ENCODE results near the gene ZIC5.
"Not testable (repeated sequence)": the region's sequence is repeated elsewhere in the genome, so short reads cannot be mapped to it uniquely, and the experiment has no call there.

ZIC5 gene

DNA sequence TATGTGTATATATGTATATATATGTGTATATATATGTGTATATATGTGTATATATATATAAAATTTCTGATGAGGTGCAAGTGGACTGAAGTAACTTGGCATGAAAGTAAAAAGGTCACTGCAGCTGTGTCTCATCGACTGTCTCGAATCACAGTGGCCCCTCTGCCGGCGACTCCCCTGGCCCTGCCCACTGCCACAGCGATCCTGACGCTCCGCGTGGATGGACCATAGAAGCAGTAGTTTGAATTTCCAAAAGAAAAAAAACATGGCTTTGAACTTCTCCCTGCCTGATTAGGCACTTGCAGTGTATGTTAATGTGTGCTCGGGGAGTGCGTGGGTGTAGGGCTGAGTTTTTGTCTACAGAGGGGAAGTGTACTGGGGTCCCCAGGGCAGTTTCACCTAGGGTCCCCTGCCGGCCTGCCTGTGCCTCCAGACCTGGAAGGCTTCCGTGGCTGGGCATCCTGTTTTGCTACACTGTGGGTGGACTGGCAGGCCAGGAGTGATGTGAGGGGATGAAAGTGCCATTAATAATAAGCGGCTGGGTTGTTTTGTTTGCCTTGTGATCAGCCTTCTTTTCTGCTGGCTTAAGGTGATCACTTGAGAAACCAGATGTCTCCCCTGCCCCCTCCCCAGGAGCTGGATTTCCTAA lies 10.8 kb downstream of the ZIC5 start:
- no peak for DNase-seq (ENCODE audit: low read depth in 3 of 3, low spot score in 1 of 3)

DNA sequence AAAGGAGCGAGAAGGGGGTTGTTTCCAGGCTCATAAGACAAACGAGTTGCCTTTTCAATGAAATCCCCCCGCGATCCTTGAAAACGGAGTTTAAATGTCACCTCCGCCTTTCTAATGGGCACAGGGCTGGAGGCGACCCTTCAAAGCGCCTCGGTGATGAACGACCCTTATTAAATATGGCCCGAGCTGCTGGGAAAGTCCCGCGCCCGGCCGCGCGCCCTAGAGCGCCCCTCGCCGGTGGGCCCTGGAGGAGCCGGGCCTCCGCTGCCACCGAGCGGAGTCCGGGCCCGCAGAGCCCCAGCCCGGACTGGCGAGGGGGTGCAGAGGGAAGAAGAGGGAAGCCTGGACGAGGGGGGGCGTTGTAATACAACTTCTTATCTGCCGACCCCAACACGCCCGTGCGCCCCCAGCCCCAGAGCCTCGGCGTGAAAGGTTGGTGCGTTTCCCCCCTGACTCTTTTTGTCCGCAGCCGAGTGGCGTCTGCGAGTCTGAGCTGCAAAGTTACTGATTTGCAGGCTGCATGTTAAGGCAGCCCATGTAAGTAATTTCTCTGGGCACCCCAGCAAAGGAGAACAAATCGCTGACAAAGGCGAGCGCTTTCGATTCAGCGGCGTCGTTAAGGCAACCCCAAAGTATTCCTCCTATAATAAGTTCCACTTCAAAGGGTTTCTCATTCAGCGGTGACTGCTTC lies 11.9 kb downstream of the ZIC5 start:
- no peak for DNase-seq (ENCODE audit: low read depth in 3 of 3, low spot score in 1 of 3)

GRCh38 chr13:99959127-99959539 lies 12.4 kb downstream of the ZIC5 start:
- DNase-seq (ENCODE audit: low read depth in 3 of 3, low spot score in 1 of 3) = no peak

- DNase-seq (ENCODE audit: low read depth in 3 of 3, low spot score in 1 of 3) = no peak
Measured at GRCh38 chr13:99958406-99959126, 13.0 kb downstream of the ZIC5 start.

DNA sequence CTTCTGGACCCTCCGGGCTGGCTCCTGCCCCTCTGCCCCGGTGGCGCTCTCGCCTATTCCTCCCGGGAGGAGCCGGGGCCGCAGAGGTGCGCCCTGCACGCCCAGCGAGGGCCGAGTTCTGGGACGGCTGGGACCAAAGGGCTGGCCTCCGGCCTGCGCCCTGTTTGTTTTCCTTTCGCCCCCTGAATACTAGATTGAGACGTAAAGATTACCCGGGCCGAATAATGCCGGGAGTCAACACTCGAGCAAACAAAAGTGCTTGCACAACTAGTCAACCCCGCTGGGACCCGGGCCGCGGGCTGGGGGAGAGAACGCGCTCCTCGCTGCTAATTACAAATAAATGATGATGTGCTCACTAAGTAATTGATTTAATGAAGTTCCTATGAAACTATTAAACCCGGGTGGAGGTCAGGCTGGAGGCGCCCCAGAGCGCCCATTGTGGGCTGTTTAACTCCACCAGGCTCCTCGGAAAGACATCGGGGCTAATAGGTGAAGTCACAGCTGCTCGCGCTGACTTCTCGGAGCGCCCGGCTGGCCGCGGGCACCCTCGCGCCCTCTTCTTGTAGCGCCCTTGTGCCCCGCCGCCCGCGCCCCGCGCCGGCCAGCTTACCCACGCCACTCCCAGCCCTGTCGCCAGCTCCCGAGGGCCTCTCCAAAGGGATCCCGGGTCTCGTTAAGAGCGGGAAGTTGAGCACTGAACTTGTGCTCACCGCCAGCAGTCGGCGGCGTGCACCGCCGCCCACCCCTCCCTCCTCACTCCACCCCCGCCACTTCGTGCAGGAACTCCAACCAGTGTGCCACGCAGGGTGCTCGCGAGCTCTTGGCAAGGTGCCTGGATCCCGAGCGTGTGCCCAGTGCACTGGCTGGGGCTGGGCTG lies 14.9 kb downstream of the ZIC5 start:
- no peak for DNase-seq (ENCODE audit: low read depth in 3 of 3, low spot score in 1 of 3)

- DNase-seq (ENCODE audit: low read depth in 3 of 3, low spot score in 1 of 3) = no peak
Measured at GRCh38 chr13:99955747-99956472, 15.7 kb downstream of the ZIC5 start.

DNA sequence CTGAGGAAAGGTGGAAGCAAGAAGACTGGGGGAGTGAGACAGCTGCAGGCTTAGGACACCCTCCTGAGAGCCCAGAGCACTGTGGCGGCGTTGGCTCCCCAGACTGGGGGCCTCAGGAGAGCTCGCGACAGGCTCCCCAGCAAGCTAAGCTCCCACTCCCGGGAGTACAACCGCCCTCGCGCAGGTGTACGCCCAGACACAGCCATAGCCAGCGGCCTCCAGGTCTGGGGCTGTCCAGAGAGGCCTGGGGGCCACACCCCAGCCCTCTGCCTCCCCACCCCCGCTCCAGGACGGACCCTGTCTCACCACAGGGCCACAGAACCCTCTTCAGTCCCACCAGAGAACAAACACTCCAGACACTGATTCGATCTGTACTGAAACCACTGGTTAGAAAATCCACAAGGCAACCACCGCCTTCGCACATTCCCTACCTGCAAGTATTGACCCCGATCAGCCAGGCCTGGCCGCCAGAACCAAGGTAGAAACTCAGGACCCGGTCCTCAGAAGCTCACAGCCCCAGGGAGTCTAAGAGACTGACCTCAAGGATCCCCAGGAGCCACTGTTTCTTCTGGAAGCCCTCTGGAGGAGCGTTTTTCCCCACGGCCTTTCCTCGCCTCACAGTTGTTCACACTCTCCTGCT lies 16.3 kb downstream of the ZIC5 start:
- DNase-seq (ENCODE audit: low read depth in 3 of 3, low spot score in 1 of 3) = no peak

- no peak for DNase-seq (ENCODE audit: low read depth in 3 of 3, low spot score in 1 of 3)
Measured at GRCh38 chr13:99953138-99953755, 18.3 kb downstream of the ZIC5 start.

- not testable (repeated sequence) for DNase-seq (ENCODE audit: low read depth in 3 of 3, low spot score in 1 of 3)
Measured at GRCh38 chr13:99951666-99952065, 19.9 kb downstream of the ZIC5 start.

DNA sequence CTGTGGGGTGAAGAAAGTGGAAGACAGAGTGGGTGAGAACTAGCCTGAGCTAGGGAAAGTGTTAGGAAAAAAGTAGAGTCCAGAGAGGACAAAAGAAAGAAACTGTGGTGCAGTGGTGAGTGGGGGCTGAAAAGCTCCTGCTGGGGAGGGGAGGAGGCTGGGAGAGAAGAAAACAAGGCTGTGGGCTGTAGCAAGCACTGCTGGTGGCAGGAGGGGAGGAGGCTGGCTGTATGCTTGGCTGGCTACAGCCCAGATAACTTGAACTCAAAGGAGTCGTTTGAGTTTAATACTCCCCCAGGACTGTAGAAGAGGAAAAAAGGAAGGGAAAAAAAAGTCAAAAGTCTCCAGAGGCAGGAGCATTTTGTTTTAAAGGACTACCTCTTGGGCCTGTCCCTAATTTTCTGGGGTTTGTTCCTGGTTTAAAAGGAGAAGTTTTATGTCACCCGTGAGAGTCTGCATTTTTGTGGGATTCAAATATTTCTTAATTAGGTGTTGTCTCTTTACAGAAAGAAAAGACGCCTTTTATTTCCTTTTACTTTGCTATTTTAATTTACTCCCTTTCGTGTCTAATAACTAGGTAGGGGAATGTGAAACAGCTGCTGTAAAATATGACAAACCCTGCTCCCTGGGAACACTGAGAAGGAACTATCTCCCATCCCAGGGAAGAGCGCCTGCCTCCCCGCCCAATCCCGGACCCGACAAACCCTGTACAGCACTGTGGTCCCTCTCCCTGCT lies 21.7 kb downstream of the ZIC5 start:
- no peak for DNase-seq (ENCODE audit: low read depth in 3 of 3, low spot score in 1 of 3)

DNA sequence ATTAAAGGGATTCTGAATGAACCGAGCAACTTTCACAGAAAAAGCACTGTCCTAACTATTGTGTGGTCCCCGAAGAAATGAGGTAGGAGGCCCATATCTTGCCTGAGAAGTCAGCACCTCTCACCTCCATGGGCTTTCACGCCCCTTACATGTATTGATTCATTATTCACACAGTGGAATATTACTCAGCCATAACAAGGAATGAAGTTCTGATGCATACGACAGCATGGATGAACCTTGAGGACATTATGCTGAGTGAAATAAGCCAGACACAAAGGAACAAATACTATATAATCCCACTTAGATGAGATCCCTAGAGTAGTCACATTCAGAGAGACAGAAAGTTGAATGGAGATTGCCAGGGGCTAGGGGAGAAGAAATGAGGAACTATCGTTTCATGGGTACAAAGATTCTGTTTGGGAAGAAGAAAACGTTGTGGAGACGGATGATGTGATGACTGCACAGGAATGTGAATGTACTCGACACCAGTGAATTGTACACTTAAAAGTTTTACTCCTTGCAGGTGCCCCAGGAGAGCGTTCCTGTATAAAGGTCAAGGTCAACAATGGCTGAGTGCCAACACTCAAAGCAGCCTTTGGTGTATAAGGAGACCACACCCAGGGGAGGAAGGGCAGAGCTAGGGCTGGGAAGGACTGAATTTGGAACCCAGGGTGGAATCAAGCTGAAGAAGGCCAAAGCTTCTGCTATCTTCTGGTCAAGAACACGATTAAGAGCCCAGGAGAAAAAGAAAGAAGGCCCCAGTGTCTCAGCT lies 22.5 kb downstream of the ZIC5 start:
- DNase-seq (ENCODE audit: low read depth in 3 of 3, low spot score in 1 of 3) = no peak

GRCh38 chr13:99948411-99948810 lies 23.2 kb downstream of the ZIC5 start:
- DNase-seq (ENCODE audit: low read depth in 3 of 3, low spot score in 1 of 3) = no peak

- DNase-seq (ENCODE audit: low read depth in 3 of 3, low spot score in 1 of 3) = no peak
Measured at GRCh38 chr13:99947666-99948065, 23.9 kb downstream of the ZIC5 start.

- not testable (repeated sequence) for DNase-seq (ENCODE audit: low read depth in 3 of 3, low spot score in 1 of 3)
Measured at GRCh38 chr13:99945515-99945914, 26.1 kb downstream of the ZIC5 start.

DNA sequence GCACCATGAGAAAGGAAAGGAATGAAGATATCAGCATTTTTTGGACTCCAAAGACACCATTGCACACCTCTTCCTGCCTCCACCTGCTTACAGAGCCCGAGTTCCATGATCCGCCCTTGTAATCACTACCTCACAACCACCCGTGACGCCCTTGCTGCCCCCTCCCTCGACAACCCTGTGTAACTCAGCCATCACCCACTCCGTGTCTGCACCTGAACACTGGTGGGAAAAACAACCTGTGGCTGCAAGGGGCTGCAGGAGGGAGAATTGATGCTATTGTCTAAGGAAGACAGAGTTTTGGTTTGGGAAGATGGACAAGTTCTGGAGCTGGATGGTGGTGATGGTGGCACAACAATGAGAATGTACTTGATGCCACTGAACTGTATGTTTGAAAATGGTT lies 27.0 kb downstream of the ZIC5 start:
- no peak for DNase-seq (ENCODE audit: low read depth in 3 of 3, low spot score in 1 of 3)

GRCh38 chr13:99944102-99944501 lies 27.5 kb downstream of the ZIC5 start:
- no peak for DNase-seq (ENCODE audit: low read depth in 3 of 3, low spot score in 1 of 3)

DNA sequence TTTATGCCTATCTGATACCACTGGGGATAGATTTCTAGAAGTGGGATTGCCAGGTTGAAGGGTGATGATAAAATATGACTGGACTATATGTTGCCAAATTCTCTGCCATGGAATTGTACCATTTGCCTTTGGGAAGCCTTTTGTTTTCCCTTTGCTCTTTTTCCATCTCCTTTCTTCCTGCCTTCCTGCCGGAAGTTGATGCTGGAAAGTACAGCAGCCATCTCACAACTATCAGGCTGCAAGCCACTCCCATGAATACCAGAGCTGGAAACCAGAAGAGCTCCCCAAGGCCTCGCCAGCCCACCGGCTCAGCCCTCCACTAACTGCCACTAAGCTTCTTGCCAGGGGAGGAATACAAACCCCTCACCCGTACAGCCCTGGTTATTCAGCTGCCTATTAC lies 29.7 kb downstream of the ZIC5 start:
- DNase-seq (ENCODE audit: low read depth in 3 of 3, low spot score in 1 of 3) = no peak

- DNase-seq (ENCODE audit: low read depth in 3 of 3, low spot score in 1 of 3) = no peak
Measured at GRCh38 chr13:99941086-99941485, 30.5 kb downstream of the ZIC5 start.

Data from stimulated activated CD4-positive, alpha-beta T cell treated with anti-CD3 and anti-CD28 coated beads, TNF-alpha, amount 100 ng/mL, for 1 hour (primary cell).